HFF-Myc (cell line): ENCODE data around the gene EPHB4.

Experiments used
- DNase-seq: peaks from one replicate; pipeline ENCODE4 v3.0.0-alpha.2; 2011; ENCODE audit warnings: low read depth; ENCODE audit errors: extremely low read depth
- H3K4me3 ChIP-seq: replicated peaks from 2 replicates; pipeline ENCODE4 v1.5.1; 2011; ENCODE audit warnings: low read depth, mild to moderate bottlenecking, control low read depth, low read length
- TF ChIP-seq, protein P1 (sequence below): IDR thresholded peaks from 2 replicates; pipeline ENCODE4 v1.5.1; 2012; ENCODE audit warnings: mild to moderate bottlenecking, low read depth, low read length, control low read depth; ENCODE audit errors: missing control alignments

EPHB4 gene

DNA sequence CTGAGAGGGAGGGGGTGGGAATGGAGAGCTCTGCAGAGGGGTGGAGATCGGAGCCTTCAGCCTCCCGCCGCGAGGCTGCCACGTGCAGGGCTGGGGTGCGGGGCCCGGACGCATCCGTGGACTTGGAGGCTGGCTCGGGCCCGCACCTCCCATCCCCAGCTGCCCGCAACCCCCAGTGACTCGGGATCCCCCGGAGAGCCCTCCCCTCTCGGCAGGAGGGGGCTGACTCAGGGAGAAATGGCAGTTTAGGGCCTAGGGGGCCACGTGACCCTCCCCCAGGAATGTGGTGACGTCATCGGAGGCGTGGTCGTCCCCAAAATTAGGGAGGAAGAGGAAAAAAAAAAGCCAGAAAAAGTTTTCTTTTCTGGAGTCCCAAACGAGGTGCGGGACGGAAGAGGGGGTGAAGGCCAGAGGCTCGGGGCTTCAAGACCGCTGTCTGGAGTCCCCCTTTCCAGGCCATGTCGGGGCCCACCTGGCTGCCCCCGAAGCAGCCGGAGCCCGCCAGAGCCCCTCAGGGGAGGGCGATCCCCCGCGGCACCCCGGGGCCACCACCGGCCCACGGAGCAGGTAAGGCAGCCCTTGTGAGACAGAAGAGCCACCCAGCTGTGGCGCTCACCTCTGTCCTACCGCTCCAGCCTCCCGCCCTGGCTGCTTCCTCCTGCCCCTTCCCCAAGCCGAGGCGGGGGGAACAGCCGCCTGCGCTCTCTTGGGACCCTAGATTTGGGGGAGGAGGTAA is 39.9 kb upstream of the EPHB4 start, which contains the start of gene TRIP6:
TSS of gene TRIP6 (plus strand) at position 348 of the 736 bp plus-strand sequence. CDS start at position 459, 111 bp downstream.
- peak; percentile 76 for DNase-seq
- TF ChIP-seq, protein P1, sequence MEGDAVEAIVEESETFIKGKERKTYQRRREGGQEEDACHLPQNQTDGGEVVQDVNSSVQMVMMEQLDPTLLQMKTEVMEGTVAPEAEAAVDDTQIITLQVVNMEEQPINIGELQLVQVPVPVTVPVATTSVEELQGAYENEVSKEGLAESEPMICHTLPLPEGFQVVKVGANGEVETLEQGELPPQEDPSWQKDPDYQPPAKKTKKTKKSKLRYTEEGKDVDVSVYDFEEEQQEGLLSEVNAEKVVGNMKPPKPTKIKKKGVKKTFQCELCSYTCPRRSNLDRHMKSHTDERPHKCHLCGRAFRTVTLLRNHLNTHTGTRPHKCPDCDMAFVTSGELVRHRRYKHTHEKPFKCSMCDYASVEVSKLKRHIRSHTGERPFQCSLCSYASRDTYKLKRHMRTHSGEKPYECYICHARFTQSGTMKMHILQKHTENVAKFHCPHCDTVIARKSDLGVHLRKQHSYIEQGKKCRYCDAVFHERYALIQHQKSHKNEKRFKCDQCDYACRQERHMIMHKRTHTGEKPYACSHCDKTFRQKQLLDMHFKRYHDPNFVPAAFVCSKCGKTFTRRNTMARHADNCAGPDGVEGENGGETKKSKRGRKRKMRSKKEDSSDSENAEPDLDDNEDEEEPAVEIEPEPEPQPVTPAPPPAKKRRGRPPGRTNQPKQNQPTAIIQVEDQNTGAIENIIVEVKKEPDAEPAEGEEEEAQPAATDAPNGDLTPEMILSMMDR = no peak
- H3K4me3 ChIP-seq = peak within 1 kb of the TSS; percentile 99

DNA sequence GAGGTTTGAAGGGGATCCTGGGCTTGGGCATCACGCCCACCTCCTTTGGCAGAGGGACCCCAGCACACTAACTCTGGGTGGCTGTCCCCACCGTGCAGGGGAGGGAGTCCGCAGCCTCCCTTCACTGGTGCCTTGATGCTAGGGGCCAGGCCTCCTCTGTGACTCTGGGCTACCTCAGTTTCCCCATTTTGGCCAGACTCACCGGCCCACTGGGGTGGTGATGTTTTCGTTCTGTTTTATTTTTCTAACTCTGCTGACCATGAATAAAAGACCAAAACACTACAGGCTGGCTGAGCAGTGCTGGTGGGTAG is 39.4 kb upstream of the EPHB4 start:
- TF ChIP-seq, protein P1 = no peak
- peak overlapping the region; percentile 99 for H3K4me3 ChIP-seq
- no peak for DNase-seq

DNA sequence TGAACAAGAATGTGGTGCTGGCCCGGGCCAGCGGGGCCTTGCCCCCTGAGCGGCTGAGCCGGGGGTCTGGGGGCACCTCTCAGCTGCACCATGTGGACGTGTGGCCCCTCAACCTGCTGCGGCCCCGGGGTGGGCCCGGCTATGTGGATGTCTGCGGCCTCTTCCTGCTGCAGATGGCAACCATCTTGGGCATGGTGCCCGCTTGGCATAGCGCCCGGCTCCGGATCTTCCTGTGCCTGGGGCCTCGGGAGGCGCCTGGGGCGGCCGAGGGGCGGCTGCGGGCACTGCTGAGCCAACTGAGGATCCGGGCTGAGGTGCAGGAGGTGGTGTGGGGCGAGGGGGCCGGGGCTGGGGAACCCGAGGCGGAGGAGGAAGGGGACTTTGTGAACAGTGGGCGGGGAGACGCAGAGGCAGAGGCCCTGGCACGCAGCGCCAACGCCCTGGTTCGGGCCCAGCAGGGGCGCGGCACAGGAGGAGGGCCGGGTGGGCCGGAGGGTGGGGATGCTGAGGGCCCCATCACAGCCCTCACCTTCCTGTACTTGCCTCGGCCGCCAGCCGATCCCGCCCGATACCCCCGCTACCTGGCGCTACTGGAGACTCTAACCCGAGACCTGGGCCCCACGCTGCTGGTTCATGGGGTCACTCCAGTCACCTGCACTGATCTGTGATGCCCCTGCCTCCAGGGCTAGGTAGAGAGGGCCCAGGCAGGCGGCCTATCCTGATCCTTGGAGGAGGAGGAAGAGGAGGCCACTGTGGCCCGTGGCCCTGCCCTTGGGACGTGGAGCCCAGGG is 38.8 kb upstream of the EPHB4 start:
- TF ChIP-seq, protein P1 = no peak
- DNase-seq = no peak
- H3K4me3 ChIP-seq = no peak overlapping the region

DNA sequence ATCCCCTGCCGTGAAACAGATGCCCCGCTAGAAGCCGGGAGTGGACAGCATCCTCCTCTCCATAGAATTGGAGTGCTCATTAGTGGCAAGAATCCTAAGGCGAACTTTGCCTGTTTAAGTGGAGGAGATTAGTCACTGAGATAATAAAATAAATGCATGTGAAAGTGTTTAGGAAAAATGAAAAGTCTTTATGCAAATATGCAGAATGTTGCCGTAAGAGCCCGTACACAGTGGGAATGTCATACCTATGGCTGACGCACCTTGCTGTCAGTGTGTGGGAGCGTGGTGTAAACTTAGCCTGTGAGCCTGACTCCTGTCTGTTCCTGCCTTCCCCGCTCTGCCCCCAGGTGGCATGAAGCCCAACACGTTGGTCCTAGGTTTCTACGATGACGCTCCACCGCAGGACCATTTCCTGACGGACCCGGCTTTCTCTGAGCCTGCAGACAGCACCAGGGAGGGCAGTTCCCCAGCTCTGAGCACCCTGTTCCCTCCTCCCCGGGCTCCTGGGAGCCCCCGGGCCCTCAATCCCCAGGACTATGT is 38.1 kb upstream of the EPHB4 start:
- no peak overlapping the region for H3K4me3 ChIP-seq
- TF ChIP-seq, protein P1 = no peak
- no peak for DNase-seq

DNA sequence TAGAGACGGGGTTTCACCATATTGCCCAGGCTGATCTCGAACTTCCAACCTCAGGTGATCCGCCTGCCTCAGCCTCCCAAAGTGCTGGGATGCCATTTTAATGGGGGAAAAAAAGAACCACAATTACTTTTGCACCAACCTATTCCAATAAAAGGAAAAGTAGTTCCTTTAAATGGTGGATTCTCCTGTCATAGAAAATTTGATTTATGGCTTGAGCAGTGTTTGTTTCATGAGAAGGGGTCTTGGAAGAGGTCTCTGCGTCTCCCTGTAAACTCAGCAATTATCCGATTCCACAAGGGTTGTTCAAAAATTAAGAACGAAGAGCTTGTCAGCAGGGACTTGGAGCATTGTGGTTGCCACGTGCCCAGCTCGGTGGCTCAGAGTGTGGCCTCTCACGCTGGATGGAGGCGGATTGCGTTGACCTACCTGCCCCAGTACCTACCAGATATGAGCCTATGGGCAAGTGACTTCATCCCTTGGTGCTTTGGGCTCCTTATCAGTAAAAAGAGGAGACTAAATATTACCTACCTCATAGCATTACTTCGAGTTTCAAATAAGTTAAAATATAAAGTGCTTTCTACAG is 37.0 kb upstream of the EPHB4 start:
- no peak for DNase-seq
- TF ChIP-seq, protein P1 = no peak
- H3K4me3 ChIP-seq = no peak overlapping the region

DNA sequence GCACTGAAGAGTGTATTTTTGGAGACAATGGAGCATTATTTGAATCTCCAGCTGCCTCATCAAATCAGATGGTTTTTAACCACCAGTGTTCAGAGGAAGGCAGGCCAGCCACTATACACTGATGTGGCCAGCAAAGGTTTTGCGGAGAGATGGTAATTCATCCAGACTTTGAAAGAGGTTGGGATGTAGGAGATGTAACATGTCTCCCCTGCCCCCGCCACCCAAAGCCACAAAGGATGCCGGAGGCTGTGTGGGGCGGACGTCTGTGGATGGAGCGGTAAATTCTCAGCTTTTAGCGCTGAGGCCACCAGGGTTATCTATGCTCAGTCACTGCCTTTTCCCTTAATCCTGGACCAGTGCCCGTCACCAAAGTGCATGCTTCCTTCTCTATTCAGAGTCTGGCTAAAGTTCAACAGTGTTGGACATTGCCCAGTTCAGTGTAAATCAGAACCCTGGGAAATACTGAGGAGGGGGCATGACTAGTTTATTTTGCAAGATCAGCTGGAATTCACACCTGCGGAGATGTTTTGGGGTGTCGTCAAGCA is 36.2 kb upstream of the EPHB4 start:
- TF ChIP-seq, protein P1 = no peak
- H3K4me3 ChIP-seq = no peak overlapping the region
- no peak for DNase-seq
